ENCODE results near the gene DPM2.

DNA sequence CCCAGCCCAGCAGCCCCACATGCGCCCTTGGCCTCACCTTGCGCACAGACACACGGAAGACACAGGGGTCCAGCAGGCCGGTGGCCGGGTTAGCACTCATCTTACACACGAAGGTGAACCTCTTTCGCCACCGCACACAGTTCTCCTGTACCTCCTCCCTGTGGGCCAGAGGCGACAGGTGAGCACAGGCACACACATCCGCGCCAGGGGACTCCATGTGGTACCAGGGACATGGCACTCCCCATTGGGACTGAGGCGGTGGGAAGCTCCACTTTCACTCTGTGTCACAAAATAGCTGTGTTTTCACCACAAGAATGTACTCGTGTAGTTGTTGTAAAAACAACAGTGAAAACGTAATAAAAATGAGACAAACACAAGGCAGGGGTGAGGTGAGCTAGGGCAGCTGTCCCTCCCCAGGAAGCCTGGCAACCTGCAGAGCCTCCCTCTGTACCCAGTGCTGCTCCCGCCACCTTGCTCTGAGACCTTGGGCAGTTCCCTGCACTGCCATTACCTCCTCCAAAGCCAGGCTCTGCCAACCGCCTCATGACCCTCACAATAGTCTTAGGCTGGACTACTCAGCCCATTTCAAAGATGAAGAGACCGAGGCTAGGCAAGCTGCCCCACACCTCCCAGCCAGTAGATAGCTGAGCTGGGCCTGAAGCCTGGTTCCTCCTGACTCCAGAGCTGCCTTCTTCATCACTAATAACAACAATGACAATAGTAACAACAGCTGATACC lies 16.3 kb upstream of the DPM2 start:
- TF ChIP-seq, protein P1, sequence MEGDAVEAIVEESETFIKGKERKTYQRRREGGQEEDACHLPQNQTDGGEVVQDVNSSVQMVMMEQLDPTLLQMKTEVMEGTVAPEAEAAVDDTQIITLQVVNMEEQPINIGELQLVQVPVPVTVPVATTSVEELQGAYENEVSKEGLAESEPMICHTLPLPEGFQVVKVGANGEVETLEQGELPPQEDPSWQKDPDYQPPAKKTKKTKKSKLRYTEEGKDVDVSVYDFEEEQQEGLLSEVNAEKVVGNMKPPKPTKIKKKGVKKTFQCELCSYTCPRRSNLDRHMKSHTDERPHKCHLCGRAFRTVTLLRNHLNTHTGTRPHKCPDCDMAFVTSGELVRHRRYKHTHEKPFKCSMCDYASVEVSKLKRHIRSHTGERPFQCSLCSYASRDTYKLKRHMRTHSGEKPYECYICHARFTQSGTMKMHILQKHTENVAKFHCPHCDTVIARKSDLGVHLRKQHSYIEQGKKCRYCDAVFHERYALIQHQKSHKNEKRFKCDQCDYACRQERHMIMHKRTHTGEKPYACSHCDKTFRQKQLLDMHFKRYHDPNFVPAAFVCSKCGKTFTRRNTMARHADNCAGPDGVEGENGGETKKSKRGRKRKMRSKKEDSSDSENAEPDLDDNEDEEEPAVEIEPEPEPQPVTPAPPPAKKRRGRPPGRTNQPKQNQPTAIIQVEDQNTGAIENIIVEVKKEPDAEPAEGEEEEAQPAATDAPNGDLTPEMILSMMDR (IDR thresholded peaks at IDR 0.05) = no peak
- no peak for TF ChIP-seq POLR2A (IDR thresholded peaks at IDR 0.05)
